GM19328 (cell line): ENCODE data around the gene HOMEZ.
"Not testable (repeated sequence)": the region's sequence is repeated elsewhere in the genome, so short reads cannot be mapped to it uniquely, and the experiment has no call there.

Experiments
- ATAC-seq: cut with Tn5 transposase; IDR thresholded peaks from one replicate; pipeline ENCODE4 v1.9.1; 2021; ENCODE audit warnings: mild to moderate bottlenecking, moderate library complexity; ENCODE audit not compliant: unreplicated experiment

Gene HOMEZ

DNA sequence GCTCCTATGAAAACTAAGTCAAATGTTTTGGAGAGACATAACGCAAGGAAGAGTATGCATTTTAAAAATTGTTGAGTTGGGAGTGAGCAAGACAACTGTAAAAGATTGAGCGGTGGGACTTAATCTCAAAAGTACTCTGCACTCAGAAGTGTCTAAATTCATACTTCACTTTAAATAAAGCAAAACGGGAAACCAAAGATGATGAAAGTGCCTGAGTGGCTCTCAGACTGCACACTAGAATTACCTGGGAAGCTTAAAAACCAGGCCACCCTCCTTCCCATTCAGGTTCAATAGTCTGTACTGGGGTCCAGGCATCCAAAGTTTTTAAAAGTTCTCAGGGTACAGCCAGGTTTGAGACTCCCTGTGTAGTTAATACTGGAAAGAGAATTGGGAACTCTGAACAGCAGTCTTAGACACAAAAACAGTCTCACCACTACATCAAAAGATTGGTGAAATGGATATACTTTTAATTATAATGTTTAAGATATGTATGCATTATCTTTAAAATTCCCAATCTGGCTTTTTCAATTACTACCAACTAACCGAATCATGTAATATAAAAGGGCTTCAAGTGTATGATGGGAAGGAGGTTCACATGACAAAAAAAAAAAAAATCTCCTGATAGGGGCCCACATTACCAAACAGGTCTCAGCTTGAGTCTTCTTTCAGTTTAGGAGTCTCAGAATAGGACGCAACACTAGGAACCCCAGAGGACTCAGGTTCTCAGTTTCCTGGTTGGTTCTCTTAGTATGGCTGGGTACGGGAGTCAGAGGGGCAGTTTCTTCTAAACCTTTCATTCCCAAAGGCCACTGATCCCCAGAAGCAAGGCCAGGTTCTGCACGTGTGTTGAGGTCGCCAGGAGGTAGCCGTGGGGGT lies 1.0 kb downstream of the HOMEZ start:
- no peak for ATAC-seq

DNA sequence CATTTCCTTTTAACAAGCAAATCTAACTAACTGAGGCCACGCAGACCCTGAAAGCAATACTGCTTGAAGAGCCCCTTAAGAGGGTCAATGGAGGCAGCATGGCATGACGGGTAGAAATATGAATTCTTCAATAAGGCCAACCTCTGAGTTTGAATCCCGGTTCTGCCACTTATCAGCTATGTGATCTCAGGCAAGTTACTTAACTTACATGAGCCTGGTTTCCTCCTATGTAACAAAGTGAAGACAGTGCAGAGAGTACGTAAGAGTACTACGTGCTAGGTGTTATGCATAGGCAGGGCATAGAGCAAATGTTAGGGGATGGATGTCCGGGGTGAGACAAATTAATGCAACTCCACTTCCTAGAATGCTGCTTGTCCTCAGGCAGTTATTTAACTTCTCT lies 4.7 kb downstream of the HOMEZ start:
- ATAC-seq = no peak

DNA sequence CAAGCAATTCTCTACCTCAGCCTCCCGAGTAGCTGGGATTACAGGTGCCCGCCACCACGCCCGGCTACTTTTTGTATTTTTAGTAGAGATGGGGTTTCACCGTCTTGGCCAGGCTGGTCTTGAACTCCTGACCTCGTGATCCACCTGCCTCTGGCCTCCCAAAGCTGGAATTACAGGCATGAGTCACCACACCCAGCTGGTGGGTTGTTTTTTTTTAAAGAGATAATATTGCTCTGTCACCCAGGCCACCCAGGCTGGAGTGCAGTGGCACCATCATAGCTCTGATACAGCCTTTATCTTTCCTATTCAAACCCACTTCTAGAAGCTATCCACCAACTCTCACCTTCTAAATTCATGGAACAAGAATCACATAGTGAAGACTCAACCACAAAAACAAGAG lies 8.0 kb downstream of the HOMEZ start:
- ATAC-seq = not testable (repeated sequence)

DNA sequence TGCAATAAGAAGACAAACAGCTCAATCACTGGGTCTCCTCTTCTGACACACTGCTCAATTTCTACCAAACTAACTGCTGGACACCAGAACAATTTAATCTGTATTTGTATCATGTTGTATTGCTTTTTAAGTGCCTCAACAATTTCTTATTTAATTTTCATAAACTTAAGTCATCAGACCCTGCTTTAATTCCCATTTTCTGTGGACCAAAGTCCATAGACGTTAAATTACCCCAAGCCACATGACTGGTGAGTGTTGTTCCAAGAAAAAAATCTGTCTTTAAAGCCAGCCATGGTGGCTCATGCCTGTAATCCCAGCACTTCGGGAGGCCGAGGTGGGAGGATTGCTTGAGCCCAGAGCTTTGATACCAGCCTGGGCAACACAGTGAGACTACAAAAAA lies 8.7 kb downstream of the HOMEZ start:
- no peak for ATAC-seq

DNA sequence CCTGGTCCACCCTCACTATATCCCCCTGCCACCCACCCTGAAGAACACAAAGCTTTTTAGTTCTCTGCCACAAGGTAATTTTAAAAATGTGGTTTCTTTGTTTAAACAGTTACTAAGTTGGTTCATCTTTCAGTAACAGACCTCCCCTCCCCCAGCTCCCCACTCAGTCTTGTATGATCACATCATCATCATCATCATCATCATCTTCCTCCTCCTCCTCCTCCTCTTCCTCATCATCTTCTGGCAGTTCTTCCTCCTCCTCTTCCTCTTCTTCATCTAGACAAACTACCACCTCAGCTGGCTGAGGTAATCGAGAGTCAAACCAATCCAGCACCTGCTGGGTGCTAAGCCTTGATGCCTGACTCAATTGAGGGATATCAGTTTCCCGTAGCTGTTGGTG lies 10.5 kb downstream of the HOMEZ start:
- no peak for ATAC-seq

DNA sequence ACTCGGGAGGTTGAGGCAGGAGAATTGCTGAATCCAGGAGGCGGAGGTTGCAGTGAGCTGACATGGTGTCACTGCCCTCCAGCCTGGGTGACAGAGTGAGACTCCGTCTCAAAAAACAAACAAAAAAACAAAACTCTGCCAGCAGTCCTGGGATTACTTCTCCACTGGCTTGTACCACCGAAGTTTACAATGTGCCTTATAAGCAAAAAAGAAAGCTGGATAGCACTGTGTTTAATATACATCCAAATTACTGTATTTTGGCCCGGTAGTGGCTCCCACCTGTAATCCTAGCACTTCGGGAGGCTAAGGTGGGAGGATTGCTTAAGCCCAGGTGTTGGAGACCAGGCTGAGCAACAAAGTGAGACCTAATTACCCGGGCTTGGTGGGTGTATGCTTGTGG lies 16.7 kb downstream of the HOMEZ start:
- no peak for ATAC-seq

DNA sequence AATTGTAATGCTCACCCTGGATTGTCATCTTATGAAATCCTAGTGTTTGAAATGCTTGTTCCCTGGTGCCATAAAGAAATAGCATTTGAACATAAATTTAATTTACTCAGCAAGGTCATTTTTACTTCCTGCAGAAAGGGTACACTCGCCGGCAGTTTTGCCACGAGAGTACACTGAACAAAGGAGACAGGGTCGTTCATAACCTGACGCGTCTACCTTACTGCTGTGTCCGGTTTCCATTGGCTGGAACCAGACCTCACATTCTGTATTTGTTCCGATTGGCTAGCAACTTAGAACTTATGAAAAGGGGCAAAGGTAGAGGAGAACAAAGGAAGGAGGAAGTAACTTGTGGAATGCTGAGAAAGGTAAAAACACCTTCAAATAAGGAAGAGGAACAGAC lies 25.1 kb downstream of the HOMEZ start:
- not testable (repeated sequence) for ATAC-seq

DNA sequence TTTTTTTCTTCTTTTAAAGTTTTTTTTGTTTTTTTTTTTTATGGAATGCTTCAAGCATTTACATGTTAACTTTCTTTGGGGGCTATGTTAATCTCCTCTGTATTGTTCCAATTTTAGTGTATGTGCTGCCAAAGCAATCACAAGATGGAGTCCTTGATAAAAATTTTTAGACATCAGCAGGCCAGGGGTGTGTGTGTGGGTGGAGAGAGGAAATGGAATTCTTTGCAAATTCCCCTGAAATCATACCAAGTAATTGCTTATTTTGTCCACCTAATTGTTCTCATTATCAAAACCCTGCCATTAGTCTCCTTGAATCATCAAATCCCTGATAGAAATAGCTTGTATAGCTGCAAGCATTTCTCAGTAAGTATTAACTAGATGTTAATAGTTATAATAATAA lies 26.5 kb downstream of the HOMEZ start:
- ATAC-seq = no peak

DNA sequence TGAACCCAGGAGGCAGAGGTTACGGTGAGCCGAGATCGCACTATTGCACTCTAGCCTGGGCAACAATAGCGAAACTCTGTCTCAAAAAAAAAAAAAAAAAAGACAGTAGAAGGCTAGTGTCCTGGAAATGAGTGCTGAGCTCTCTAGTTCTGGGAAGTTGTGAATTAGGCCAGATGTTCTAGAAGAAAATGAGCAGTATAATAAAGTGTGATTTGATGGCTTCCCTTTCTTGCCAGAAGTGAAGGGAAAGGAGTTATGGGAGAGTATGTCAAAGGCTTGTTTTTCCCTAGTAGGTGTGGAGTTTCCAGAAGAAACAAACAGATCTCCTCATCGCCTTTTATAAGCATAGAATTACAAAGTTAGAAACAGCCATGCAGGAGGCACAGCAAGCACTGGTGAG lies 27.7 kb downstream of the HOMEZ start:
- ATAC-seq = no peak

DNA sequence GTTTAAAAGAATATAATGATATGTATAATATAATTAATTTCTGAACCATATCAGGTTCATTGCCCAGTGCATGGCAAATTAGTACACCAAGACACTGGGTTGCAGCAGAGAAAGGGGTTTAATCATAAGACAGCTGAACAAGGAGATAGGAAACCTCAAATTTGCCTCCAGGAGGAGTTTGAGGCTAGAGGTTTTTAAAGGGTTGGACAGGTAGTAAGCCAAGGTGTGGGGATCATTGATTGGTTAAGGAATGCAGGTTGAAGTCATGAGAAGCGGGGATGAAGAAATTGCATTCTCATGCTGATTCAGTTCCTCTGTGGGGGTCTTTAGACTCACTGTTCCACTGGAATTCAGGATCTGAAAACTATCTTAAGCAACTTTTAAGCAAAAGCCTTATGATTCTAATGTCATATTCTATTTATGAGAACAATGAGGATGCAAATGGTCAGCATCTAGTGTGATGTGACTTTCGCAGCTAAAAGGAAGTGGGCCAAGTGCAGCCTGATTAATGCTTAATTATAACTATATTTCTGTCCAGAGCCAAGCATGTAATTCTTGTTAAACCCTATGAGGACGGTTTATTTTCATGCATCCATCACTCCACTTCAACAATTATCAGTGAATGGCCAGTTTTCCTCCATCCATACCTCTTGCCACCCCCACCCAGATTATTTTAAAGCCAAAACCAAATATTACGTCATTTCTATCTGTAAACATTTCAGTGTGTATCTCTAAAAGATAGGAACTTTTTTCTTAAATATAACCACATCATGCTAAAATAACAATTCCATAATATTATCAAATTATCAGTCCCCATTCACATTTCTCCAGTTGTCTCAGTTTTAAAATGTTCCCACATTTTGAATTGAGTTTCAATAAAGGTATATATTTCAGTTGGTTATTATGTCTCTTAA lies 33.3 kb downstream of the HOMEZ start:
- ATAC-seq = no peak

DNA sequence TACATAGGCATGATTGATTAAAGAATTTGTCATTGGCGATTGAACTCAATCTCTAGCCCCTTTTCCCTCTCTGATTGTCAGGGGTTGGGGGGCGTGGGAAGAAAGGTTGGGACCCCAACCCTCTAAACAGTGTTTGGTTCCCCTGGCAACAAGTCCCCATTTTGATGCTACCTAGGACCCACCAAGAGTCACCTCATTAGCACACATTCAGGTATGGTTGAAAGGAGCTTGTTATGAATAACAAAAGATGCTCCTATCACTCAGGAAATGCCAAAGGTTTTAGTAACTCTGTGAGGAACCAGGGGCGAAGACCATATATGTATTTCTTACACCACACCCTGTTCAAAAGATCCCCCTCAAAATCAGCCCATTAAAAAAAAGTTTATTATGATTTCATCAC lies 33.9 kb downstream of the HOMEZ start:
- no peak for ATAC-seq

DNA sequence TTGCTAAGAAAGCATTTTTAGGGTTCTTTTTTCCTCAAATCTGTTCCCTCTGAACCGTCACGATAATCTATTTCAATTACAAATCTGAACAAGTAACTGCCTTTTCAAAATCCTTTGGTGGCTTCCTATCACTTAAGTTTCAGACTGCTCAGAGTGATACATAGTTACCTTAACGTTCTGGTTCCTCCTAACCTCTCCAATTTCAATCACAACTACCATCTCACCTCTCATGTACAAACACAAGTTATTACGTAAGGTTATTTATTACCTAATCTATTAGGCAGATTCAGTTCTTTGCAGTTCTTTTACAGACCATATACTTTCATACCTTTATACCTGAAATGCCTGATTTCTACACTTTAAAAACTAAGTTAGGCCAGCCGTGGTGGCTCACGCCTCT lies 36.1 kb downstream of the HOMEZ start:
- ATAC-seq = no peak

DNA sequence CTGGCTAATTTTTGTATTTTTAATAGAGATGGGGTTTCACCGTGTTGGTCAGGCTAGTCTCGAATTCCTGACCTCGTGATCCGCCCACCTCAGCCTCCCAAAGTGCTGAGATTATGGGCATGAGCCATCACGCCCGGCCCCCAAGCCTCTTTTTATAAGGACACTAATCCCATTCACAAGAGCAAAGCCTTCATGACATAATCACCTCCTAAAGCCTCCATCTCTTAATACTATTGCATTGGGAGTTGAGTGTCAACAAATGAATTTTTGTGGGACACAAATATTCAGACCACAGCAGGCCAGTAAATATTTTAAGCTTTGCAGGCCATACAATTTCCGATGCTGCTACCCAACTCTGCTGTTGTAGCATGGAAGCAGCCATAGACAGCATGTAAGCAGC lies 37.3 kb downstream of the HOMEZ start:
- ATAC-seq = no peak

DNA sequence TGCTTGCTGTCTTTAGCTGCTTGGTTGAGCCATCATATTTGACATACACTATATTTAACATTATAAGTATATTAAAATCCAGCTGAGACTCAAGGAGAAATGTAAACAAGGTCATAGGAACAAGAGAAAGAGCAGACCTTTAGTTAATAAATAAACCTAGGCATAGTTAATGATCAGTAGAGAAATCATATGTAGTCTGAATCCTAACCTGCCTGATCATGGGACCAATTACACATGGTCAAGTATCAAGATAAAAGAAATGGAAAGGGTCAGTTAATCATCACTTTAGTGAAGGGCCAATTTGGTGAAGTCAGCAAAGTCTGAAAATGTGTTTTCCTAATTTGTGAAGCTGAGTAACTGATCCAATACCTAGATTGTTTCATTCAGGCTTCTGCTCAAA lies 40.6 kb downstream of the HOMEZ start:
- no peak for ATAC-seq

DNA sequence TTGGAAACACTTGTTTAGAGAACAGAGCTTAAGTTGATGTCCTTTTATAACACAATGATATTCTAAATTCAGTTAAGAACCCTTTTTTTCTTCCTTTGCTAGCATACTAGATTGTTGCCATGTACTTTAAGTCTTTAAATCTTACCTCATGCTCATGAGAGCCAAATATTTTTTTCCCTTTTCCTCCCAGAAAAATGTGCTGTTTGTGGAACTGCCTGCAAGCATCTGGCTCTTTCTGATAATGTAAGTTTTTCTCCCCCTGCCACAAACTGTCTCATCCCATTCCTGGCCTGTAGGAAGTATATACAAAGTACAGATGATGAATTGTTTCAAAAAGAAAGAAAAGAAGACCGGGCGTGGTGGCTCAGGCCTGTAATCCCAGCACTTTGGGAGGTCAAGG lies 42.9 kb downstream of the HOMEZ start:
- ATAC-seq = no peak

DNA sequence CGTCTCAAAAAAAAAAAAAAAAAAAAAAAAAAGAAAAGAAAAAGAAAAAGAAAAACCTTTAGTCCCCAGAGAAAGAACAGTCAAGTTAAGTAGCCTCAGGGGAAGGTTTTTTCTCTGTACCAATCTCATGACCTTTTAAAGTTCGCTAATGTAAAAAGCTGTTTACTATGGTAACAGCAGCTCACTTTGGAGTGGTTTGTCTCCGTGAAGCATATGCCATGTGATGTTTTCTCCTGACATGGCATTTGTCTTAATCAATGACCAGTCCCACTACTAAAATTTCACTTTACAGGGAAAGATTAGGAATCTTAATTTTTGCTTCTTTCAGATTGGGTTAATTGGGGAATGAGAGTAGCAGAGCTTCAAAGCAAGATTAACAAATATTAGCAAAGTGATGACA lies 43.9 kb downstream of the HOMEZ start:
- ATAC-seq = no peak

DNA sequence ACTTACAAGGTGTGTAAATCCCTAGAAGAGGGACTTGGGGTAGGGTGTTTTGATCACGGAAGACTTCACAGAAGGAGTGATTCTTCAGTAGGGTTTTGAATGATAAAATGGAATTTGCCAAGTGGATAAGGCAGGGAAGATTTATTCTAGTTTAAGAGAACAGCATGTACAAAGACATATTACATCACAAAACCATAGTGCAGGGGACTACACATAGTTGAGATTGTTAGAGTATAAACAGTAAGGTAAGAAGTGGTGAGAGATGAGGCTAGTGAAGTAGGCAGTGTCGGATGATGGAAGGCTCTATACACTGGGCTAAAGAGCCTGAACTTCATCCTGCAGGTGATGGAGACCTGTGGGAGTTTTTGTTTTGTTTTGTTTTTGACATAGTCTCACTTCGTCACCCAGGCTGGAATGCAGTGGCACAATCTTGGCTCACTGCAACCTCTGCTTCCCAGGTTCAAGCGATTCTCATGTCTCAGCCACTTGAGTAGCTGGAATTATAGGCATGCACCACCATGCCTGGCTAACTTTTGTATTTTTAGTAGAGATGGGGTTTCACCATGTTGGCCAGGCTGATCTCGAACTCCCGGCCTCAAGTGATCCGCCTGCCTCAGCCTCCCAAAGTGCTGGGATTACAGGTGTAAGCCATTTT lies 44.7 kb downstream of the HOMEZ start:
- not testable (repeated sequence) for ATAC-seq

DNA sequence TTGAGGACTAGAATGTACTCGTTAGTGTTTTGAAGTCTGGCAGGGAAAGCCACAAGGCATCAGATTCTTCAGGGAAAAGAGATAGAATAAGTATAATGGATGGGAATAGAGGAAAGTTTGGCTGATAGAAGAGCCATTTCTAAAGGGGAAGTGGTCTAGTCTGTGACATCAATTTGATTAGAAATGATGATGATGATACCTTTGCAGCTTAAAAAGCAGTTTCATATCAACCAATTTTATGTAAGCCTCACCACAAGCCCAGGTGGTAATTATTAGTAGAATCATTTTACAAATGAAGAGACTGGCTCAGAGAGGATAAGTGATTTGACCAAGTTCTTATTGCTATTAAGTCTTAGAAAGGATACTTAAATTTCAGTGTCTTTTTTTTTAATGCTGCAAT lies 45.3 kb downstream of the HOMEZ start:
- no peak for ATAC-seq

DNA sequence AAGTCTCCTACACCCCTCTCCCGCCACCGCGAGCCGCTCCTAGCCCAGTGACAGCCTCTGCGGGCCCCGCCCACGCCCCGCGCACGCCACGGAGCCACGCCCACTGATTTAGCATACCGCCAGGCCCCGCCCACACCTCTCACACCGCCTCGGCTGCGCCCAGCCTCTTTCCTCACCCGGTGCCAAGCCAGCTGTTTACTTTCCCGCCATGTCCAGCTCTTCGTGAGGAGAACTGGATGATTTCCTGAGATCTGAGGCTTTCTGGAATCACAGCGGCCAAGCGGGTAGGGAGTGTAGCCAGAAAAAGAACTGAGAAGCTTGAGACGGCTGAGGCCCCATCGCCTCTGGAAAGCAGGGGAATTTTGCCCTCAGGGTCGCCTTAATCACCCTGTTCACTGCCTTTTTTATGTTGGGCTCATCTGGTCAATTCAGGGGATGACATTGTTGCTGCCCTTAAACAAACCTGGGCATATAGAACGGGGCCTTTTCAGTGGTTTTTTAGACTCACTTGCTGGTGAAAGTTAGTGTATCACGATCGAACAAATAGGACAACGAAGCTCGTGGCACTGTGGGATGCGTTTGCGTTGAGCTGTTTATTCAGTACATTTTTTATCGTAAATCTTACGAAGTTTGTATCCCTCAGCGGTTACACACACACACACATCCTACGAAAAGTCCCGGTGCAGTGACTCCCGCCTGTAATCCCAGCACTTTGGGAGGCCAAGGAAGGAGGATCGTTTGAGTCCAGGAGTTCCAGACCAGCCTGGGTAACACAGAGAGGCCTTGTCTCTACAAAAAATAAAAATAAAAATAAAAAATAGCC lies 47.9 kb downstream of the HOMEZ start, which contains the start of gene RNF212B:
Gene RNF212B (plus strand): TSS at position 165 of the 823 bp plus-strand sequence. CDS start 2,410 bp downstream, outside the sequence.
- ATAC-seq = no peak

DNA sequence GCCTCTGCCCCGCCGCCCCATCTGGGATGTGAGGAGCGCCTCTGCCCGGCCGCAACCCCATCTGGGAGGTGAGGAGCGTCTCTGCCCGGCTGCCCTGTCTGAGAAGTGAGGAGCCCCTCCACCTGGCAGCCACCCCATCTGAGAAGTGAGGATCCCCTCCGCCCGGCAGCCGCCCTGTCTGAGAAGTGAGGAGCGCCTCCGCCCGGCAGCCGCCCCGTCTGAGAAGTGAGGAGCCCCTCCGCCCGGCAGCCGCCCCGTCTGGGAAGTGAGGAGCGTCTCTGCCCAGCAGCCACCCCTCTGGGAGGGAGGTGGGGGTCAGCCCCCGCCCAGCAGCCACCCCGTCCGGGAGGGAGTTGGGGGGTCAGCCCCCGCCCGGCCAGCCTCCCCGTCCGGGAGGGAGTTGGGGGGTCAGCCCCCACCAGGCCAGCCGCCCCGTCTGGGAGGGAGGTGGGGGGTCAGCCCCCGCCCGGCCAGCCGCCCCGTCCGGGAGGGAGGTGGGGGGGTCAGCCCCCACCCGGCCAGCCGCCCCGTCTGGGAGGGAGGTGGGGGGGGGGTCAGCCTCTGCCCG lies 53.6 kb downstream of the HOMEZ start:
- ATAC-seq = not testable (repeated sequence)
